HEK293 (cell line): ENCODE measurements around the gene PDE2A.
"Not testable (repeated sequence)": the region's sequence is repeated elsewhere in the genome, so short reads cannot be mapped to it uniquely, and the experiment has no call there.

ENCODE experiments used
- BCL11A ChIP-seq: fragments of 450-650 bp; formaldehyde crosslinking; IDR thresholded peaks from 2 replicates; pipeline ENCODE4 v1.5.1; 2016; ENCODE audit warnings: low read depth, missing biosample characterization, missing genetic modification characterization
- BCL11B ChIP-seq: fragments of 450-650 bp; formaldehyde crosslinking; IDR thresholded peaks from 2 replicates; pipeline ENCODE4 v1.5.1; 2016; ENCODE audit warnings: low read depth, missing biosample characterization, missing genetic modification characterization
- CTCF ChIP-seq: fragments of 450-650 bp; formaldehyde crosslinking; IDR thresholded peaks from 2 replicates; pipeline ENCODE4 v1.5.1; 2016; ENCODE audit warnings: missing biosample characterization, missing genetic modification characterization
- GLI4 ChIP-seq: fragments of 450-650 bp; formaldehyde crosslinking; IDR thresholded peaks from 2 replicates; pipeline ENCODE4 v1.5.1; 2016; ENCODE audit warnings: missing biosample characterization, missing genetic modification characterization
- ZBTB8A ChIP-seq: fragments of 450-650 bp; formaldehyde crosslinking; IDR thresholded peaks from 2 replicates; pipeline ENCODE4 v1.5.1; 2016; ENCODE audit warnings: missing biosample characterization, missing genetic modification characterization
- ZFP3 ChIP-seq: fragments of 450-650 bp; formaldehyde crosslinking; IDR thresholded peaks from 2 replicates; pipeline ENCODE4 v1.5.1; 2016; ENCODE audit warnings: low read depth, missing biosample characterization, missing genetic modification characterization
- ZNF274 ChIP-seq, 2 experiments: fragments of 200-500 bp in 1 of 2; fragments of 450-650 bp in 1 of 2; sonication (Bioruptor generic) in 1 of 2; formaldehyde crosslinking in 1 of 2; IDR thresholded peaks; 2 replicates each; pipeline versions ENCODE4 v1.5.1 to v1.6.1; 2014 to 2016; ENCODE audit warnings: borderline replicate concordance in 1 of 2, inconsistent platforms in 1 of 2, low read length in 1 of 2, missing biosample characterization in 1 of 2, missing genetic modification characterization in 1 of 2
- ZNF324 ChIP-seq: fragments of 450-650 bp; formaldehyde crosslinking; IDR thresholded peaks from 2 replicates; pipeline ENCODE4 v1.5.1; 2016; ENCODE audit warnings: missing biosample characterization, missing genetic modification characterization
- TF ChIP-seq, protein P1 (sequence below): fragments of 450-650 bp; formaldehyde crosslinking; IDR thresholded peaks from 2 replicates; pipeline ENCODE4 v1.5.1; 2016; ENCODE audit warnings: missing biosample characterization, missing genetic modification characterization
- TF ChIP-seq, protein P2 (sequence below): fragments of 450-650 bp; formaldehyde crosslinking; IDR thresholded peaks from 2 replicates; pipeline ENCODE4 v1.5.1; 2016; ENCODE audit warnings: missing biosample characterization, missing genetic modification characterization, low read depth

- TF ChIP-seq BCL11B; CTCF (tag by site-specific recombination); BCL11A (tag by site-specific recombination); ZNF324; ZBTB8A (tag by site-specific recombination); GLI4 (tag by site-specific recombination); ZFP3 (tag by site-specific recombination); ZNF274 (IDR thresholded peaks at IDR 0.05; ENCODE audit: low read length); ZNF274 (tag by site-specific recombination; IDR thresholded peaks at IDR 0.05; ENCODE audit: borderline replicate concordance): not testable (repeated sequence)
- TF ChIP-seq, protein P1, sequence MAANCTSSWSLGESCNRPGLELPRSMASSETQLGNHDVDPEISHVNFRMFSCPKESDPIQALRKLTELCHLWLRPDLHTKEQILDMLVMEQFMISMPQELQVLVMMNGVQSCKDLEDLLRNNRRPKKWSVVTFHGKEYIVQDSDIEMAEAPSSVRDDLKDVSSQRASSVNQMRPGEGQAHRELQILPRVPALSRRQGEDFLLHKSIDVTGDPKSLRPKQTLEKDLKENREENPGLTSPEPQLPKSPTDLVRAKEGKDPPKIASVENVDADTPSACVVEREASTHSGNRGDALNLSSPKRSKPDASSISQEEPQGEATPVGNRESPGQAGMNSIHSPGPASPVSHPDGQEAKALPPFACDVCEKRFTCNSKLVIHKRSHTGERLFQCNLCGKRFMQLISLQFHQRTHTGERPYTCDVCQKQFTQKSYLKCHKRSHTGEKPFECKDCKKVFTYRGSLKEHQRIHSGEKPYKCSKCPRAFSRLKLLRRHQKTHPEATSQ: not testable (repeated sequence)
- TF ChIP-seq, protein P2, sequence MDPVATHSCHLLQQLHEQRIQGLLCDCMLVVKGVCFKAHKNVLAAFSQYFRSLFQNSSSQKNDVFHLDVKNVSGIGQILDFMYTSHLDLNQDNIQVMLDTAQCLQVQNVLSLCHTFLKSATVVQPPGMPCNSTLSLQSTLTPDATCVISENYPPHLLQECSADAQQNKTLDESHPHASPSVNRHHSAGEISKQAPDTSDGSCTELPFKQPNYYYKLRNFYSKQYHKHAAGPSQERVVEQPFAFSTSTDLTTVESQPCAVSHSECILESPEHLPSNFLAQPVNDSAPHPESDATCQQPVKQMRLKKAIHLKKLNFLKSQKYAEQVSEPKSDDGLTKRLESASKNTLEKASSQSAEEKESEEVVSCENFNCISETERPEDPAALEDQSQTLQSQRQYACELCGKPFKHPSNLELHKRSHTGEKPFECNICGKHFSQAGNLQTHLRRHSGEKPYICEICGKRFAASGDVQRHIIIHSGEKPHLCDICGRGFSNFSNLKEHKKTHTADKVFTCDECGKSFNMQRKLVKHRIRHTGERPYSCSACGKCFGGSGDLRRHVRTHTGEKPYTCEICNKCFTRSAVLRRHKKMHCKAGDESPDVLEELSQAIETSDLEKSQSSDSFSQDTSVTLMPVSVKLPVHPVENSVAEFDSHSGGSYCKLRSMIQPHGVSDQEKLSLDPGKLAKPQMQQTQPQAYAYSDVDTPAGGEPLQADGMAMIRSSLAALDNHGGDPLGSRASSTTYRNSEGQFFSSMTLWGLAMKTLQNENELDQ (tag by site-specific recombination): not testable (repeated sequence)
Measured at GRCh38 chr11:72560864-72561263, 113.4 kb downstream of the PDE2A start.
